ENCODE results near the gene NAT16. TPM values are rescaled to one million over a fixed set of nuclear protein-coding genes. Genes with fewer than 3 reads are reported as not detected.

The NAT16 gene
- total RNA-seq, 2 experiments from 2014 or later: not detected

DNA sequence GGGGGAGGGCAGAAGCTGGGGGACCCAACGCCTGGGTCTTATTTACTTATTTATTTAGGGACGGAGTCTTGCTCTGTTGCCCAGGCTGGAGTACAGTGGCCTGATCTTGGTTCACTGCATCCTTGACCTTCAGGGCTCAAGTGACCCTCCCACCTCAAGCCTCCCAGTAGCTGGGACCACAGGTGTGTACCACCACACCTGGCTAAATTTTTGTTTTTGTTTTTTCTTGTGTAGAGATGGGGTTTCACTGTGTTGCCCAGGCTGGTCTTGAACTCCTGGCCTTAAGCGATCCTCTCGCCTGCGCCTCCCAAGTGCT, 22.5 kb upstream of the NAT16 start:
- H3K4me3 Mint-ChIP-seq: no peak overlapping the region

GRCh38 chr7:101201695-101202602, 21.9 kb upstream of the NAT16 start:
- intact Hi-C loops (cut with DNase I, micrococcal nuclease): no loop called here
- Histone ChIP-seq H3K4me3 (ENCODE audit: low read length) (no peak overlapping the region), H3K36me3 (ENCODE audit: insufficient read depth, low read length) (no peaks in the 10 kb centered on the region), H3K27ac (ENCODE audit: low read depth in 1 of 2, low read length in 2 of 2) (no peak overlapping the region), H3K27me3 (ENCODE audit: control insufficient read depth in 1 of 2, insufficient read depth in 2 of 2, low read length in 2 of 2) (peaks cover 18 to 24% of the 10 kb centered on the region in 2 experiments), H3K4me1 (ENCODE audit: insufficient read depth, low read length) (peaks cover 37% of the 10 kb centered on the region), H3K9me3 (ENCODE audit: control insufficient read depth in 1 of 2, insufficient read depth in 1 of 2, low read length in 2 of 2) (peaks cover 0 to 13% of the 10 kb centered on the region in 2 experiments)
- H3K4me3 Mint-ChIP-seq: no peak overlapping the region
- peaks cover 15% of the 10 kb centered on the region for H3K4me1 Mint-ChIP-seq (ENCODE audit: low read depth)
- DNase-seq (peak in 1 of 14 experiments; percentile 25), ATAC-seq (ENCODE audit: poor library complexity) (no peak)
- H3K36me3 Mint-ChIP-seq (ENCODE audit: low read depth): peaks cover 4% of the 10 kb centered on the region
- ChIA-PET POLR2A (interaction anchor here (1.4 kb wide), 1 partner anchor 16 kb away, joined by 4 read pairs; the partner anchor contains the start of gene ZNHIT1), CTCF (interaction anchor here (0.5 kb wide), 2 partner anchors 19 to 303 kb away, joined by 3 to 5 read pairs; no protein-coding TSS in a partner anchor)
- no peaks in the 10 kb centered on the region for H3K9me3 Mint-ChIP-seq
- H3K27ac Mint-ChIP-seq: no peak overlapping the region
- H3K27me3 Mint-ChIP-seq: peaks cover 40% of the 10 kb centered on the region
- TF ChIP-seq CTCF (IDR thresholded peaks at IDR 0.05): no peak

More for the DNA sequence above, 22.5 kb upstream of the NAT16 start:
- intact Hi-C loops (cut with DNase I, micrococcal nuclease): no loop called here
- Histone ChIP-seq H3K4me3 (ENCODE audit: low read length) (no peak overlapping the region), H3K27me3 (ENCODE audit: control insufficient read depth in 1 of 2, insufficient read depth in 2 of 2, low read length in 2 of 2) (peaks cover 18 to 24% of the 10 kb centered on the region in 2 experiments), H3K36me3 (ENCODE audit: insufficient read depth, low read length) (no peaks in the 10 kb centered on the region), H3K27ac (ENCODE audit: low read depth in 1 of 2, low read length in 2 of 2) (no peak overlapping the region), H3K9me3 (ENCODE audit: control insufficient read depth in 1 of 2, insufficient read depth in 1 of 2, low read length in 2 of 2) (peaks cover 0 to 13% of the 10 kb centered on the region in 2 experiments), H3K4me1 (ENCODE audit: insufficient read depth, low read length) (peaks cover 37% of the 10 kb centered on the region)
- H3K27ac Mint-ChIP-seq: no peak overlapping the region
- ATAC-seq (ENCODE audit: poor library complexity) (no peak), DNase-seq (no peak)
- no peaks in the 10 kb centered on the region for H3K9me3 Mint-ChIP-seq
- H3K27me3 Mint-ChIP-seq: peaks cover 36% of the 10 kb centered on the region
- ChIA-PET POLR2A (interaction anchor here (1.4 kb wide), 1 partner anchor 15 kb away, joined by 4 read pairs; the partner anchor contains the start of gene ZNHIT1), CTCF (interaction anchor here (0.5 to 2.6 kb wide), 2 partner anchors 10 to 304 kb away, joined by 3 to 7 read pairs; no protein-coding TSS in a partner anchor)
- peaks cover 4% of the 10 kb centered on the region for H3K36me3 Mint-ChIP-seq (ENCODE audit: low read depth)
- no peak for TF ChIP-seq CTCF (IDR thresholded peaks at IDR 0.05)
- H3K4me1 Mint-ChIP-seq (ENCODE audit: low read depth): peaks cover 15% of the 10 kb centered on the region

DNA sequence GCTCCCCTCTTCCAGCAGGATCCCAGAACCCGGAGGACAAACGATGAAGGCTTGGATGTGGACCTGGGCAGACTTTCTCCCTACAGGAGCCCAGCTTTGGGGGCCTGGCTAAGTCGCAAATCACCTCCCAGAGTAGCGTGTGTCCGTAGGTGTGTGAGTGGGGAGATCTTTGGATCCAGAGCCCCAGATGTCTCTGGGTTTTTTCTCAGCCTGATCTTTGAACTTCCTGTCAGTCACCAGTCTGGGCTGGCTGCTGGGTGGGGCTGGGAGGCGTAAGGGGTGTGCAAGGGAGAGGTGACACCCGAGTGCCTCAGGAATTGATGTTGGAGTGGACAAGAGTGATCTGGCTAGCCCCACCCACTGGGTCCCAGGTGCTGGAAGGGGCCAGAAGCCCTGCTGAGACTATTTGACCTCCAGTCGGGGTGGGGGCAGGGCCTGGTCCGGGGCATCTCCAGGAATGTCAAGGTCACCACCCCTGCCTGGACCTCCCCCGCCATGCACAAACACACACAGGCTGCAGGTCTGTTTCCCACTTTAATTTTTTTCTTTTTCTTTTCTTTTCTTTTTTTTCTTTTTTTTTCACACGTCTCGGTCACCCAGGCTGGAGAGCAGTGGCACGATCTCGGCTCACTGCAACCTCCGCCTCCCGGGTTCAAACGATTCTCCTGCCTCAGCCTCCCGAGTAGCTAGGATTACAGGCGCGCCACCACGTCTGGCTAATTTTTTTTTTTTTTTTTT, 20.9 kb upstream of the NAT16 start, which contains the start of gene MOGAT3:
Gene MOGAT3 (minus strand): TSS at position 175 of the 738 bp plus-strand sequence. CDS start 182 bp downstream, outside the sequence.
- H3K4me1 ChIP-seq (ENCODE audit: insufficient read depth, low read length): peaks cover 37% of the 10 kb centered on the region
- Mint-ChIP-seq H3K4me3 (peak within 1 kb of the TSS; percentile 79), H3K9me3 (no peaks in the 10 kb centered on the region), H3K4me1 (ENCODE audit: low read depth) (peaks cover 15% of the 10 kb centered on the region), H3K27me3 (peaks cover 40% of the 10 kb centered on the region), H3K36me3 (ENCODE audit: low read depth) (peaks cover 4% of the 10 kb centered on the region), H3K27ac (no peak within 1 kb of the TSS)
- ChIA-PET POLR2A (no interaction called here), CTCF (no interaction called here)
- peaks cover 0 to 13% of the 10 kb centered on the region in 2 experiments for H3K9me3 ChIP-seq (ENCODE audit: control insufficient read depth in 1 of 2, insufficient read depth in 1 of 2, low read length in 2 of 2)
- no peak within 1 kb of the TSS for H3K4me3 ChIP-seq (ENCODE audit: low read length)
- H3K27ac ChIP-seq (ENCODE audit: low read depth in 1 of 2, low read length in 2 of 2): no peak within 1 kb of the TSS
- no peaks in the 10 kb centered on the region for H3K36me3 ChIP-seq (ENCODE audit: insufficient read depth, low read length)
- H3K27me3 ChIP-seq (ENCODE audit: control insufficient read depth in 1 of 2, insufficient read depth in 2 of 2, low read length in 2 of 2): peaks cover 18 to 24% of the 10 kb centered on the region in 2 experiments
- ATAC-seq (ENCODE audit: poor library complexity): peak; percentile 58
- no peak for DNase-seq
- TF ChIP-seq CTCF (IDR thresholded peaks at IDR 0.05): no peak
- intact Hi-C loops (cut with DNase I, micrococcal nuclease): no loop called here

Data from CD4-positive, alpha-beta T cell (primary cell).